ENCODE results near the gene TMEM108.

TMEM108 gene

DNA sequence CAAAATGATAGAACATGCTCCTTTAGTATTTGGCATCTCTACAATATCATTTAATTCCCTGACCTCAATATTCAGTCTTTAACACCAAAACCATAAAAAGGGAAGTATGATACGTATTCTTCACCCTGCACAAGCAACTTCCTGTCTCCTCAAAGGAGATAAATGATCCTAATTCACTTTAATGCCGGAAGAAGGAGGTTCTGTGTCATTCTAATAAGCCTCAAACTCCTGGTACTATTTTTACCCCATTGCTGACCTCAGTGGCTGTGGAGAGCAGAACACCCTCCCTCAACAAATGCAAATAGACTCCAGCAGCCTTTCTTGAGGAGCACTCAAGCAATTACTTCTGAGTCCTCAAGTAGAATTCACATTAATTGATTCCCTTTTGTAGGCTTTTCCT, 173.3 kb downstream of the TMEM108 start:
- peak; percentile 94 to 96 for ATAC-seq (replicated peaks)
- H3K27ac Mint-ChIP-seq = no peak overlapping the region
- DNase-seq = peak; percentile 11
- peaks cover 0 to 4% of the 10 kb centered on the region in 2 donors for H3K27me3 Mint-ChIP-seq
- no peaks in the 10 kb centered on the region for H3K36me3 Mint-ChIP-seq
- H3K9me3 Mint-ChIP-seq = no peaks in the 10 kb centered on the region
- H3K4me3 Mint-ChIP-seq = no peak overlapping the region
- H3K4me1 Mint-ChIP-seq = peaks cover 15 to 30% of the 10 kb centered on the region in 2 donors

- Mint-ChIP-seq H3K4me3 (no peak overlapping the region), H3K4me1 (peaks cover 15 to 30% of the 10 kb centered on the region in 2 donors), H3K27me3 (no peaks in the 10 kb centered on the region), H3K27ac (no peak overlapping the region), H3K9me3 (no peaks in the 10 kb centered on the region), H3K36me3 (no peaks in the 10 kb centered on the region)
- no peak for ATAC-seq (replicated peaks)
- DNase-seq = no peak
Observed at GRCh38 chr3:133211856-133212255, 173.7 kb downstream of the TMEM108 start.

DNA sequence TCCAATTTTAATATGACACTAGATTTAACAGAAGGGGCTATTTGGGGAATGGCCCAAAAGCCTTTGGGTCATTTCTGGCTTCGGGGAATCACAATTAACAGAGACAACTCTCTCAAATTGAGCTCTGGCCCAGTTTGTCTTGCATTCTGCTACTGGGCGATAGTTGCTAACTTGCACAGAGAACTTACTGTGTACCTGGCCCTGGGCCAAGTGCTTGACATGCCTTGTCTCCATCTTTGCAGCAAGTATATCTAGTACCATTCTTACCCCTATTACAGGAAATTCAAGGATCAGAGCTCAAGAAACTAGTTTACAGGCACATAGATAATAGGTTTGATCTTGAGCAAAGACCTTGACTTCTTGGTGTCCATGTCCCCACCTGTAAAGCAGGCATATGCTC, 175.7 kb downstream of the TMEM108 start:
- peaks cover 0 to 6% of the 10 kb centered on the region in 2 donors for H3K27me3 Mint-ChIP-seq
- no peaks in the 10 kb centered on the region for H3K36me3 Mint-ChIP-seq
- H3K4me3 Mint-ChIP-seq = no peak overlapping the region
- H3K9me3 Mint-ChIP-seq = peaks cover 0 to 3% of the 10 kb centered on the region in 2 donors
- no peak for DNase-seq
- peaks cover 15 to 30% of the 10 kb centered on the region in 2 donors for H3K4me1 Mint-ChIP-seq
- ATAC-seq (replicated peaks) = no peak
- H3K27ac Mint-ChIP-seq = no peak overlapping the region

DNA sequence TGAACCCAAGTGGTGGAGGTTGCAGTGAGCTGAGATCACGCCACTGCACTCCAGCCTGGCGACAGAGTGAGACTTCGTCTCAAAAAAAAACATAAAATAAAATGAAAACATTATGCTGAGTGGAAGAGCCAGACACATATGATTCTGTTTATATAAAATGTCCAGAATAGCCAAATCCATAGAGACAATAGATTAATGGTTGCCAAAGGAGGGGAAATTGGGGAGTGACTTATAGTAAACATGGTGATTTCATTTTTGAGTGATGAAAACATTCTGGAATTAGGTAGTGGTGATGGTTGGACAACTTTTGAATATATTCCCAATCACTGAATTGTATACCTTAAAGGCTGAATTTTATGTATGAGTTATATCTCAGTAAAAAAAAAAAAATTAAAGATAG, 189.6 kb downstream of the TMEM108 start:
- ATAC-seq (replicated peaks) = no peak

DNA sequence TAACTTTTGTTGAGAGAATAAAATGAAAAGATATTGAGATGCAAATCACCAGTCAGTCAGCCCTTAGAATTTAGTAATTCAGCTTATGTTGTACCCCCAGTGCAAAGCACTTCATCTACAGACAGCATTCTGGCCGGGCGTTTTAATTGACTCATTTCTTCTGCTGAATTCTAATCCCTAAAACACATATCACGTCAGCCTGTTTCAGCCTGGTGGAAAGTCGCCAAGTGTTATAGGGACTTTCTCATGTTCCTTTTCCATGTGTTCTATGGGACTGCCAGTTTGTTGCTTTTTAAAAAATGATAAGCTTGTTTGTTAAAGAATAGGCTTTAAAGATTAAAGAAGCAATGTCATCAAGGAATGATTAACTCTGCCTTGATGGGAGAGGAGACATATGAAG, 192.0 kb downstream of the TMEM108 start:
- H3K9me3 Mint-ChIP-seq = peaks cover 3 to 4% of the 10 kb centered on the region in 2 donors
- peaks cover 4 to 6% of the 10 kb centered on the region in 2 donors for H3K27me3 Mint-ChIP-seq
- no peaks in the 10 kb centered on the region for H3K4me1 Mint-ChIP-seq
- no peak for ATAC-seq (replicated peaks)
- no peak overlapping the region for H3K27ac Mint-ChIP-seq
- peaks cover 2 to 3% of the 10 kb centered on the region in 2 donors for H3K36me3 Mint-ChIP-seq
- no peak overlapping the region for H3K4me3 Mint-ChIP-seq
- no peak for DNase-seq

More for the DNA sequence above, 189.6 kb downstream of the TMEM108 start:
- Mint-ChIP-seq H3K4me3 (no peak overlapping the region), H3K36me3 (peaks cover 3 to 5% of the 10 kb centered on the region in 2 donors), H3K27me3 (peaks cover 6 to 13% of the 10 kb centered on the region in 2 donors), H3K27ac (no peak overlapping the region), H3K9me3 (peaks cover 7 to 19% of the 10 kb centered on the region in 2 donors), H3K4me1 (no peaks in the 10 kb centered on the region)
- DNase-seq = no peak

GRCh38 chr3:133236901-133237300, 198.7 kb downstream of the TMEM108 start:
- H3K36me3 Mint-ChIP-seq = no peaks in the 10 kb centered on the region
- ATAC-seq (replicated peaks) = no peak
- H3K27ac Mint-ChIP-seq = no peak overlapping the region
- H3K9me3 Mint-ChIP-seq = no peaks in the 10 kb centered on the region
- H3K4me1 Mint-ChIP-seq = peaks cover 0 to 3% of the 10 kb centered on the region in 2 donors
- H3K27me3 Mint-ChIP-seq = peaks cover under 1 to 4% of the 10 kb centered on the region in 2 donors
- DNase-seq = no peak
- H3K4me3 Mint-ChIP-seq = no peak overlapping the region

DNA sequence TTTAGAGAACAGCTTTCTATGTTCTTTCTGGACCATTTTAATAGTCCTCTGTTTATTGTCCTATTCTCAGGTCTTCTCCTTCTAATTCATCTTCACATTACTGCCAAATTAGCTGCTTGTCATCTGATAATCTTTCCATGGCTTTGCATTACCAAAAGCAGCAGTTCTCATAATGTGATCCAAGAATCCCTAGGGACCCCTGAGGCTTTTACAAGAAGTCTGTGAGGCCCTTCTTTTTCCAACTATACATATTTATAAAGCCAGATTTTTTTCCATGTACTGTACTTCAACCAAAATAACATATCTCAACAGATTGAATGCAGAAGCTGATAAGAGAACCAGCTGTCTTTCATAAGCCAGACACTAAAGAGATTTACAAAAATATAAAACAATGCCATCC, 199.2 kb downstream of the TMEM108 start:
- no peak overlapping the region for H3K27ac Mint-ChIP-seq
- H3K4me1 Mint-ChIP-seq = peaks cover 0 to 3% of the 10 kb centered on the region in 2 donors
- DNase-seq = no peak
- H3K27me3 Mint-ChIP-seq = peaks cover 5 to 9% of the 10 kb centered on the region in 2 donors
- H3K9me3 Mint-ChIP-seq = no peaks in the 10 kb centered on the region
- H3K36me3 Mint-ChIP-seq = no peaks in the 10 kb centered on the region
- no peak for ATAC-seq (replicated peaks)
- no peak overlapping the region for H3K4me3 Mint-ChIP-seq

DNA sequence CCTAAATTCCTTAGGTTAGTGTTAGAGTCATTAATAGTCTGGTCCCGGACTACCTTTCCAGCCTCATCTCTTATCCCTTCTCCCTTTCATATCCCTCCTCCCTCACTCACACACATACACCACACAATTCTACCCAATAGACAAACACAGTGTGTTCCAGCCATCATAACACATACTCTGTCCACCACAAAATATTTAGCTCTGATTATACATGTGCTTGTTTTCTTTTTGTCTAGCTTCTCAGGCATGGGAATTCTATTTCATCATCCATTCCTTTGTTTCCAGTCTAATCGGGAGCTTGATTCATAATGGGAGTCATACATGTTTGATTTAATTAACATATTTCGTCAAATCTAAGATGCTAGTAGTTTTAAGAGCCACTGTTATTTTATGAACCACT, 199.8 kb downstream of the TMEM108 start:
- DNase-seq (no peak), ATAC-seq (replicated peaks) (no peak)
- H3K9me3 Mint-ChIP-seq = no peaks in the 10 kb centered on the region
- no peaks in the 10 kb centered on the region for H3K36me3 Mint-ChIP-seq
- peaks cover 0 to 3% of the 10 kb centered on the region in 2 donors for H3K4me1 Mint-ChIP-seq
- H3K27me3 Mint-ChIP-seq = peaks cover 6 to 11% of the 10 kb centered on the region in 2 donors
- H3K4me3 Mint-ChIP-seq = no peak overlapping the region
- H3K27ac Mint-ChIP-seq = no peak overlapping the region

GRCh38 chr3:133246119-133246518, 207.9 kb downstream of the TMEM108 start:
- H3K4me3 Mint-ChIP-seq = no peak overlapping the region
- no peaks in the 10 kb centered on the region for H3K4me1 Mint-ChIP-seq
- DNase-seq = no peak
- H3K36me3 Mint-ChIP-seq = no peaks in the 10 kb centered on the region
- H3K27me3 Mint-ChIP-seq = peaks cover 6 to 10% of the 10 kb centered on the region in 2 donors
- ATAC-seq (replicated peaks) = no peak
- H3K9me3 Mint-ChIP-seq = no peaks in the 10 kb centered on the region
- no peak overlapping the region for H3K27ac Mint-ChIP-seq

DNA sequence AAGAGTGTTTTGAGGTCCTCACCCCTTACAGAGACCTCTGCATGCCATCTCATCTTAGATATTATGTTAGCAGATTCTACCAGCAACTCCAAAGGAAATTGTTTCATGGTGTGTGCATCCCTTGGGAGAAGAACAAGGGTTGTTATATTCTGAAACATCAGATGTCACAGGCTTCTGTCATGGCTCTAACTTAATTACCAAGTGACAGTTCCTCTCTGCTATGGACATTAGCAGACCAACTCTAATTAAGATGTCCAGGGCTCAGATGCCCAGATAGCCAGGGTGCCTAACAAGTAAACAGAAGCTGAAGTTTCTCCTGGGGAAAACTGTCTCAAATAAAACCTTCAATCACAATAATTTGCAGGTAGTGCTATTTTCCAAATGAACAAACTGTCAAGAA, 208.6 kb downstream of the TMEM108 start:
- H3K27ac Mint-ChIP-seq = no peak overlapping the region
- H3K4me3 Mint-ChIP-seq = no peak overlapping the region
- H3K27me3 Mint-ChIP-seq = peaks cover 6 to 10% of the 10 kb centered on the region in 2 donors
- no peaks in the 10 kb centered on the region for H3K36me3 Mint-ChIP-seq
- DNase-seq (no peak), ATAC-seq (replicated peaks) (no peak)
- no peaks in the 10 kb centered on the region for H3K9me3 Mint-ChIP-seq
- no peaks in the 10 kb centered on the region for H3K4me1 Mint-ChIP-seq

DNA sequence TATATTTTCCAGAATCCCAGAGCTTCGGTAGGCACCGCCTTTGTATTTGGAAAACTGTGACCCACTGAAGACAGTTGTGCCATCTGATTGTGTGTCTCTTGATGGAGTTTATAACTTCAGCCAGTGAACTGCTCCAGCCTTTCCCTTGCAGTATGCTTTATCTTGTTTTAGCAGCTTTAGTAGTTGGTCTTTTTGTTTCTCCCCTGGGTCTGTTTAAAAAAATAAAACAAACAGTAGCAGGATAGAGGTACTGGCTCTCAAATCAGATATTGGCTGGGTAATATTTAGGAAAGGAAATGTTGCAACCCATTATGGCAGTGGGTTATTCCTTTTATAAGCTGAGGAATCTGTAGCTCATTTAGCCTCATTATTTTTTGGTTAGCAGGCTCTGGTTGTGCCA, 210.2 kb downstream of the TMEM108 start:
- ATAC-seq (replicated peaks) = no peak

GRCh38 chr3:133249490-133249889, 211.3 kb downstream of the TMEM108 start:
- Mint-ChIP-seq H3K36me3 (no peaks in the 10 kb centered on the region), H3K27ac (no peak overlapping the region), H3K4me1 (no peaks in the 10 kb centered on the region), H3K9me3 (no peaks in the 10 kb centered on the region), H3K27me3 (peaks cover 0 to 11% of the 10 kb centered on the region in 2 donors), H3K4me3 (no peak overlapping the region)
- DNase-seq (no peak), ATAC-seq (replicated peaks) (no peak)

More for the DNA sequence above, 210.2 kb downstream of the TMEM108 start:
- H3K9me3 Mint-ChIP-seq = no peaks in the 10 kb centered on the region
- no peak overlapping the region for H3K27ac Mint-ChIP-seq
- H3K36me3 Mint-ChIP-seq = no peaks in the 10 kb centered on the region
- no peak for DNase-seq
- H3K27me3 Mint-ChIP-seq = peaks cover 0 to 8% of the 10 kb centered on the region in 2 donors
- H3K4me1 Mint-ChIP-seq = no peaks in the 10 kb centered on the region
- no peak overlapping the region for H3K4me3 Mint-ChIP-seq

DNA sequence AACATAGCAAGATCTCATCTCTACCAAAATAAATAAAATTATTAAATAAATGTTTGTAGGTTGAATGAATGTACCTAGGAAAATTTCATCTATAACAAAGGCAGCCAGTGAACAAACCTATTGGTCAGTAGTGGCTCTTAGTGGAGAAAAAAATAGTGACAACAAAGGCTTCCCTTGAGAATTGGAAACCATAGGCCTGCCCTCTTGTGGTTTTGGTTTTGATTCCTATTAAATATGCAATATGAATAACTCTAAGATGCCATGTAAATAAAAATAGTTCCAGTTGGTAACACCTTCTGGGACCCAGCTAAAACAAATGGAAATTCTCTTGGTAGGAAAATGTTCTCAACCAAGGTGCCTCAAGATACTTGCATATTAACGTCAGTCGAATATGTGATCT, 216.0 kb downstream of the TMEM108 start:
- Mint-ChIP-seq H3K36me3 (no peaks in the 10 kb centered on the region), H3K27me3 (peaks cover 0 to 20% of the 10 kb centered on the region in 2 donors), H3K4me3 (no peak overlapping the region), H3K9me3 (no peaks in the 10 kb centered on the region), H3K4me1 (no peaks in the 10 kb centered on the region), H3K27ac (no peak overlapping the region)
- no peak for DNase-seq
- ATAC-seq (replicated peaks) = no peak

DNA sequence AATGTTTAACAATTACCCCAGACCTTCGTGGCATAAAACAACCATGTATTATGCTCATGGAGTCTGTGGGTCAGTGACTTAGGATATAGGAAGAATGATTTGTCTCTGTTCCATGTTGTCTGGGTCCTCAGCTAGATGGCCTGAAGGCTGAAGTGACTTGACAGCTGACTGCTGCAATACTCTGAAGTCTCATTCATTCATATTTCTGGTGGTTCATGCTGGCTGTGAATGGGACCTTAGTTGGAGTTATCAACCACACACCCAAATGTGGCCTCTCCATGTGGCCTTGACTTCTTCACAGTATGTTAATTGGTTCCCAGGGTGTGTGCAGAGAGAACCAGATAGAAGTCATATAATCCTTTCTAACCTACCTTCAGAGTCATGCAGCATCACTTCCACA, 216.5 kb downstream of the TMEM108 start:
- Mint-ChIP-seq H3K9me3 (no peaks in the 10 kb centered on the region), H3K4me3 (no peak overlapping the region), H3K36me3 (no peaks in the 10 kb centered on the region), H3K4me1 (no peaks in the 10 kb centered on the region), H3K27me3 (peaks cover 0 to 20% of the 10 kb centered on the region in 2 donors), H3K27ac (no peak overlapping the region)
- ATAC-seq (replicated peaks) (no peak), DNase-seq (no peak)

DNA sequence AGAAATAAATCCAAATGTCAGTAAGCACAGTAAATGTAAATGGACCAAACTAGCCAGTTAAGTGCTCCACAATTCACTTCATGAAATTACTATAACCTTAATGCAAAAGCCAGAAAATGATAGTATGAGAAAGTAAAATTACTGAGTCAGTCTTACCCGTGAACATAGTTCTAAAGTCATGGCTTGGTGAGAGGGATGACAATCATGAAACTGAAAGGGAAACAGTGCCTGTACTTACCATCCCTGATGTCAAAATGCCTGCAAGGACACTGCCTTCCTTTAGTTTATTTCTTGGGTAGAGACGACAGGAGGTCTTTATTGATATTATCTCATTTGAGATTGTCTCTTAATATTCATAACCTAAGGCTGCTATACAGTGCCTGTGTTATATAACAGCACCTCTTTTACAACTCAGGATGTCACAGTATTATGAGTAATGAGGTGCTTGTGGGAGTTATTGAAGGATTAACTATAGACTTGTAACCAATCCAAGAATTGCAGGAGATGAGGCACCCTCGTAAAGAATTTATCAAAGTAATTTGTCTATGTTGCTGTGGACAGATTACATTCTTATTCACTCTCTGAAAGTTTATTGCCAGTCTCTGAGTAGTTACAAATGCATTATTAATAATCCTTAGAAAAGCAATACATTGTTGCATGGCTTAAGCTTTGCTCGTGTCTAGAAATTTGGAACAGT, 218.7 kb downstream of the TMEM108 start:
- Mint-ChIP-seq H3K27me3 (peaks cover 0 to 17% of the 10 kb centered on the region in 2 donors), H3K36me3 (no peaks in the 10 kb centered on the region), H3K27ac (no peak overlapping the region), H3K4me3 (no peak overlapping the region), H3K9me3 (no peaks in the 10 kb centered on the region), H3K4me1 (no peaks in the 10 kb centered on the region)
- ATAC-seq (replicated peaks) (no peak), DNase-seq (no peak)

All from stimulated activated naive B cell treated with anti-CD40 and anti-IgM and Interleukin-4, amounts not matched to agents 10 μg/mL and 1 μg/mL and 100 μg/mL, for 72 hours (primary cell).